K562 (cell line): ENCODE measurements around the gene IFI6. TPM values are rescaled to one million over a fixed set of nuclear protein-coding genes. Genes with fewer than 3 reads are reported as not detected.

ENCODE experiments used
- ATF1 ChIP-seq, 2 experiments: fragments of 450-650 bp in 1 of 2; IDR thresholded peaks; 2 replicates each; pipeline ENCODE4 v1.6.1; 2016; ENCODE audit warnings: missing compliant biosample characterization in 1 of 2, missing genetic modification characterization in 1 of 2
- CXXC5 ChIP-seq: fragments of 250-450 bp; sonication (Bioruptor Pico); IDR thresholded peaks from 2 replicates; pipeline ENCODE4 v1.8.0; 2022; ENCODE audit warnings: inconsistent platforms, mild to moderate bottlenecking, moderate library complexity
- HEY1 ChIP-seq: fragments of 250-450 bp; sonication (Bioruptor Pico); IDR thresholded peaks from 2 replicates; pipeline ENCODE4 v1.5.0; 2020; ENCODE audit warnings: mild to moderate bottlenecking, moderate library complexity, borderline replicate concordance
- LCOR ChIP-seq: sonication (generic); formaldehyde crosslinking; IDR thresholded peaks from 2 replicates; pipeline ENCODE4 v1.8.0; 2022; ENCODE audit warnings: mild to moderate bottlenecking, missing genetic modification reagents
- PHF8 ChIP-seq: fragments of 200-600 bp; sonication (generic); IDR thresholded peaks from 2 replicates; pipeline ENCODE4 v1.6.1; 2012; ENCODE audit warnings: mixed run types, mild to moderate bottlenecking, inconsistent platforms, low read length, moderate library complexity, borderline replicate concordance
- SMAD4 ChIP-seq: fragments of 250-450 bp; sonication (Bioruptor Pico); conservative IDR thresholded peaks from 2 replicates; pipeline ENCODE4 v1.8.0; 2021; ENCODE audit warnings: inconsistent platforms, mild to moderate bottlenecking, moderate library complexity
- ZKSCAN1 ChIP-seq: fragments of 150-350 bp; IDR thresholded peaks from 2 replicates; pipeline ENCODE4 v1.6.1; 2016; ENCODE audit warnings: low read depth, low read length
- ZNF133 ChIP-seq: fragments of 250-450 bp; sonication (Bioruptor Pico); IDR thresholded peaks from 2 replicates; pipeline ENCODE4 v1.4.0; 2020; ENCODE audit warnings: mild to moderate bottlenecking
- polyA plus RNA-seq, 8 experiments: library from polyadenylated mRNA; depleted of rRNA in 4 of 8; stranded (reverse) in 5 of 8; unstranded in 3 of 8; fragments of >200 nt; fragmentation: Nextera tagmentation in 2 of 8; fragmentation: Illumina TruSeq in 1 of 8; extraction: Ambion mirVana in 2 of 8; extraction: Trizol in 1 of 8; gene quantifications; 2 replicates each; pipeline versions ENCODE4 v1.2.1 to v1.2.3, GENCODE V29; 2011 to 2014; ENCODE audit warnings: inconsistent platforms in 1 of 8, missing spikeins in 1 of 8
- total RNA-seq, 7 experiments: library from RNA; depleted of rRNA in 6 of 7; stranded (reverse); fragments of >200 nt in 6 of 7; fragmentation: Illumina TruSeq in 2 of 7; extraction: Trizol in 2 of 7; gene quantifications; 2 replicates each; pipeline versions ENCODE4 v1.2.1 to v1.2.3, GENCODE V29; 2011 to 2021; ENCODE audit warnings: low replicate concordance in 1 of 7
- TF ChIP-seq, protein P1 (sequence below): fragments of 450-650 bp; IDR thresholded peaks from 2 replicates; pipeline ENCODE4 v1.6.1; 2016
- TF ChIP-seq, protein P2 (sequence below), 2 experiments: fragments of 450-650 bp; conservative IDR thresholded peaks; 2 replicates each; pipeline ENCODE4 v1.6.1; 2017; ENCODE audit warnings: mild to moderate bottlenecking in 2 of 2, moderate library complexity in 2 of 2
- TF ChIP-seq, protein P3 (sequence below): sonication (generic); IDR thresholded peaks from 2 replicates; pipeline ENCODE4 v1.6.1; 2016
- TF ChIP-seq, protein P4 (sequence below): sonication (generic); formaldehyde crosslinking; IDR thresholded peaks from 2 replicates; pipeline ENCODE4 v1.8.0; 2022; ENCODE audit warnings: mild to moderate bottlenecking, missing genetic modification reagents
- TF ChIP-seq, protein P5 (sequence below): sonication (generic); formaldehyde crosslinking; IDR thresholded peaks from 2 replicates; pipeline ENCODE4 v1.8.1; 2023; ENCODE audit warnings: mild to moderate bottlenecking, missing genetic modification reagents
- TF ChIP-seq, protein P6 (sequence below): fragments of 450-650 bp; IDR thresholded peaks from 2 replicates; pipeline ENCODE4 v1.6.1; 2016; ENCODE audit warnings: borderline replicate concordance
- TF ChIP-seq, protein P7 (sequence below), 2 experiments: fragments of 450-650 bp in 1 of 2; sonication (generic) in 1 of 2; formaldehyde crosslinking in 1 of 2; IDR thresholded peaks in 1 of 2; conservative IDR thresholded peaks in 1 of 2; 2 replicates each; pipeline versions ENCODE4 v1.6.1 to v1.8.1; 2016 to 2023; ENCODE audit warnings: mild to moderate bottlenecking in 2 of 2, moderate library complexity in 2 of 2, inconsistent platforms in 1 of 2, missing genetic modification reagents in 1 of 2

Gene IFI6
- total and polyA plus RNA-seq, 9 of the 15 experiments (the other 6 are each of a cell fraction or from before 2014, with no cell fraction given), result 0.17 to 4.5 (median 2.2) TPM

DNA sequence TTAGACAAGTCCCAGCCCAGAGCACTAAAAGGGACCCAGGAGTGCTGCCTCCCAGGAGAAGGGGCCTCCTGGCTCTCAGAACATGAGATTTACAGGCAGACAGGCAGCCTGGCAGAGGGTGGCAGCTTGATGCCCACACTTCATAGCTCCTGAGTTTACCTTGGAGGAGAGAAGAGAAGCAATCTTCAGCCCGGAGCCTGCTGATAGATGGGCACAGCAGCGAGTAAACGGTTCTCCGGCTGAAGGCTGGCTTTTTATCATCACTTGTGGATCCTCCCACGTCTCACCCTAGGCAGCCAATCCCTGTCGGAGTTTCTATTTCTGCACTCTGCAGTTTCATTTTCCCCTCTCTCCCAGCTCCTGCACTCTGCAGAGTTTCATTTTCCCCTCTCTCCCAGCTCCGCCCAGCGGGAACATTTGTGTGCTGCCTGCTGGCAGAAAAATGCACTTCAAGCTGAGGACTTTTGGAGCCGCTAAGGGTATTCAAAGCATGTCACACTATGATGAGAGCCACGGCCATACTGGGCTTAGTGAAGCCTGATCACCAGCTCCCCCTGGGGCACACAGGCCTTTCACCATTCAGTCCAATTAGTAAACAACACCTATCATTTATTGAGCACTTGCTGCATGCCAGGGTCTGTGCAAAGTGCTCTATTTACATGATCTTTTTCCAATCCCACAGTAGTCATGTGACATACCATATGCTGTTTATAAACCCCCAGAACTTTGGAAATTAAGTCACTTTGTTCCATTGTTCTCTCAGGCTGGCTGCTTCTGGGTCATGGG, at the start of gene IFI6 (continued):
- peak; percentile 50; the same call in 1 of the 2 replicates for TF ChIP-seq PHF8
- TF ChIP-seq, protein P1, sequence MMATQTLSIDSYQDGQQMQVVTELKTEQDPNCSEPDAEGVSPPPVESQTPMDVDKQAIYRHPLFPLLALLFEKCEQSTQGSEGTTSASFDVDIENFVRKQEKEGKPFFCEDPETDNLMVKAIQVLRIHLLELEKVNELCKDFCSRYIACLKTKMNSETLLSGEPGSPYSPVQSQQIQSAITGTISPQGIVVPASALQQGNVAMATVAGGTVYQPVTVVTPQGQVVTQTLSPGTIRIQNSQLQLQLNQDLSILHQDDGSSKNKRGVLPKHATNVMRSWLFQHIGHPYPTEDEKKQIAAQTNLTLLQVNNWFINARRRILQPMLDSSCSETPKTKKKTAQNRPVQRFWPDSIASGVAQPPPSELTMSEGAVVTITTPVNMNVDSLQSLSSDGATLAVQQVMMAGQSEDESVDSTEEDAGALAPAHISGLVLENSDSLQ, result peak; percentile 94
- TF ChIP-seq, protein P2, sequence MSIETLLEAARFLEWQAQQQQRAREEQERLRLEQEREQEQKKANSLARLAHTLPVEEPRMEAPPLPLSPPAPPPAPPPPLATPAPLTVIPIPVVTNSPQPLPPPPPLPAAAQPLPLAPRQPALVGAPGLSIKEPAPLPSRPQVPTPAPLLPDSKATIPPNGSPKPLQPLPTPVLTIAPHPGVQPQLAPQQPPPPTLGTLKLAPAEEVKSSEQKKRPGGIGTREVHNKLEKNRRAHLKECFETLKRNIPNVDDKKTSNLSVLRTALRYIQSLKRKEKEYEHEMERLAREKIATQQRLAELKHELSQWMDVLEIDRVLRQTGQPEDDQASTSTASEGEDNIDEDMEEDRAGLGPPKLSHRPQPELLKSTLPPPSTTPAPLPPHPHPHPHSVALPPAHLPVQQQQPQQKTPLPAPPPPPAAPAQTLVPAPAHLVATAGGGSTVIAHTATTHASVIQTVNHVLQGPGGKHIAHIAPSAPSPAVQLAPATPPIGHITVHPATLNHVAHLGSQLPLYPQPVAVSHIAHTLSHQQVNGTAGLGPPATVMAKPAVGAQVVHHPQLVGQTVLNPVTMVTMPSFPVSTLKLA (conservative IDR thresholded peaks at IDR 0.05), result peak; percentile 30 to 82
- no peak for TF ChIP-seq ATF1 (CRISPR knock-in tag; IDR thresholded peaks at IDR 0.05)
- TF ChIP-seq ATF1 (tag; IDR thresholded peaks at IDR 0.05), result peak; percentile 75
- TF ChIP-seq ZKSCAN1, result 0 out of 2 replicates have a peak, but pooled peaks have one; percentile 61
- TF ChIP-seq, protein P3, sequence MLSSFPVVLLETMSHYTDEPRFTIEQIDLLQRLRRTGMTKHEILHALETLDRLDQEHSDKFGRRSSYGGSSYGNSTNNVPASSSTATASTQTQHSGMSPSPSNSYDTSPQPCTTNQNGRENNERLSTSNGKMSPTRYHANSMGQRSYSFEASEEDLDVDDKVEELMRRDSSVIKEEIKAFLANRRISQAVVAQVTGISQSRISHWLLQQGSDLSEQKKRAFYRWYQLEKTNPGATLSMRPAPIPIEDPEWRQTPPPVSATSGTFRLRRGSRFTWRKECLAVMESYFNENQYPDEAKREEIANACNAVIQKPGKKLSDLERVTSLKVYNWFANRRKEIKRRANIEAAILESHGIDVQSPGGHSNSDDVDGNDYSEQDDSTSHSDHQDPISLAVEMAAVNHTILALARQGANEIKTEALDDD, result no peak
- TF ChIP-seq, protein P4, sequence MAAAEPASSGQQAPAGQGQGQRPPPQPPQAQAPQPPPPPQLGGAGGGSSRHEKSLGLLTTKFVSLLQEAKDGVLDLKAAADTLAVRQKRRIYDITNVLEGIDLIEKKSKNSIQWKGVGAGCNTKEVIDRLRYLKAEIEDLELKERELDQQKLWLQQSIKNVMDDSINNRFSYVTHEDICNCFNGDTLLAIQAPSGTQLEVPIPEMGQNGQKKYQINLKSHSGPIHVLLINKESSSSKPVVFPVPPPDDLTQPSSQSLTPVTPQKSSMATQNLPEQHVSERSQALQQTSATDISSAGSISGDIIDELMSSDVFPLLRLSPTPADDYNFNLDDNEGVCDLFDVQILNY (CRISPR knock-in tag), result peak; percentile 54; the same call in 1 of the 2 replicates
- TF ChIP-seq CXXC5 (CRISPR knock-in tag), result peak; percentile 58
- TF ChIP-seq HEY1, result 0 out of 2 replicates have a peak, but pooled peaks have one; percentile 28
- TF ChIP-seq, protein P5, sequence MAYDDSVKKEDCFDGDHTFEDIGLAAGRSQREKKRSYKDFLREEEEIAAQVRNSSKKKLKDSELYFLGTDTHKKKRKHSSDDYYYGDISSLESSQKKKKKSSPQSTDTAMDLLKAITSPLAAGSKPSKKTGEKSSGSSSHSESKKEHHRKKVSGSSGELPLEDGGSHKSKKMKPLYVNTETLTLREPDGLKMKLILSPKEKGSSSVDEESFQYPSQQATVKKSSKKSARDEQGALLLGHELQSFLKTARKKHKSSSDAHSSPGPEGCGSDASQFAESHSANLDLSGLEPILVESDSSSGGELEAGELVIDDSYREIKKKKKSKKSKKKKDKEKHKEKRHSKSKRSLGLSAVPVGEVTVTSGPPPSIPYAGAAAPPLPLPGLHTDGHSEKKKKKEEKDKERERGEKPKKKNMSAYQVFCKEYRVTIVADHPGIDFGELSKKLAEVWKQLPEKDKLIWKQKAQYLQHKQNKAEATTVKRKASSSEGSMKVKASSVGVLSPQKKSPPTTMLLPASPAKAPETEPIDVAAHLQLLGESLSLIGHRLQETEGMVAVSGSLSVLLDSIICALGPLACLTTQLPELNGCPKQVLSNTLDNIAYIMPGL (CRISPR knock-in tag), result 0 out of 2 replicates have a peak, but pooled peaks have one; percentile 46
- no peak for TF ChIP-seq ZNF133
- TF ChIP-seq LCOR (CRISPR knock-in tag), result no peak; the same call in 1 of the 2 replicates
- TF ChIP-seq, protein P6, sequence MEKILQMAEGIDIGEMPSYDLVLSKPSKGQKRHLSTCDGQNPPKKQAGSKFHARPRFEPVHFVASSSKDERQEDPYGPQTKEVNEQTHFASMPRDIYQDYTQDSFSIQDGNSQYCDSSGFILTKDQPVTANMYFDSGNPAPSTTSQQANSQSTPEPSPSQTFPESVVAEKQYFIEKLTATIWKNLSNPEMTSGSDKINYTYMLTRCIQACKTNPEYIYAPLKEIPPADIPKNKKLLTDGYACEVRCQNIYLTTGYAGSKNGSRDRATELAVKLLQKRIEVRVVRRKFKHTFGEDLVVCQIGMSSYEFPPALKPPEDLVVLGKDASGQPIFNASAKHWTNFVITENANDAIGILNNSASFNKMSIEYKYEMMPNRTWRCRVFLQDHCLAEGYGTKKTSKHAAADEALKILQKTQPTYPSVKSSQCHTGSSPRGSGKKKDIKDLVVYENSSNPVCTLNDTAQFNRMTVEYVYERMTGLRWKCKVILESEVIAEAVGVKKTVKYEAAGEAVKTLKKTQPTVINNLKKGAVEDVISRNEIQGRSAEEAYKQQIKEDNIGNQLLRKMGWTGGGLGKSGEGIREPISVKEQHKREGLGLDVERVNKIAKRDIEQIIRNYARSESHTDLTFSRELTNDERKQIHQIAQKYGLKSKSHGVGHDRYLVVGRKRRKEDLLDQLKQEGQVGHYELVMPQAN, result 0 out of 2 replicates have a peak, but pooled peaks have one; percentile 18
- peak; percentile 23; the same call in 1 of the 2 replicates for TF ChIP-seq SMAD4 (CRISPR knock-in tag)
- TF ChIP-seq, protein P7, sequence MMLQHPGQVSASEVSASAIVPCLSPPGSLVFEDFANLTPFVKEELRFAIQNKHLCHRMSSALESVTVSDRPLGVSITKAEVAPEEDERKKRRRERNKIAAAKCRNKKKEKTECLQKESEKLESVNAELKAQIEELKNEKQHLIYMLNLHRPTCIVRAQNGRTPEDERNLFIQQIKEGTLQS (IDR thresholded peaks at IDR 0.05), result no peak
- TF ChIP-seq, protein P7 (CRISPR knock-in tag; conservative IDR thresholded peaks at IDR 0.05), result peak; percentile 73; the same call in 1 of the 2 replicates
